ENCODE measurements around the gene FAM43B.

DNA sequence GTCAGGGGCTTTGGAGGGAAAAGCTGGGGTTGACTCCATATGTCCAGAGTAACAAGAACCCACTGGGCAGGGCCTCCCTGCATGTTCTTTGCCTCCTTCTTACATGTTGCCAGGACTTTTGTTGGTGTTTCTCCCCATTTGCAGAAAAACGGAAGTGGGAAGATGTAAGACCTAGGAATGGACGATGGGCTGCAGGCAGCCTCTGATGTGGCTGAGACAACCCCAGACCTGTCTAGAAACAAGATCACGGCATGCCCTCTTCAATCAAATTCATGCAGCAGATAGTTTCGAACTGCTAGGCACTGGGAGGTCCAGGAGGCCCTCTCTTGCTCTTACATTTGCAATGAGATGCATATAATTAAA lies 3.4 kb downstream of the FAM43B start:
- no peak for TF ChIP-seq ZBTB44 (tag by site-specific recombination; IDR thresholded peaks at IDR 0.05)
- TF ChIP-seq ZNF175 (tag by site-specific recombination; IDR thresholded peaks at IDR 0.05), result no peak
- no peak for TF ChIP-seq ZNF513 (tag by site-specific recombination; IDR thresholded peaks at IDR 0.05)
- TF ChIP-seq, protein P1, sequence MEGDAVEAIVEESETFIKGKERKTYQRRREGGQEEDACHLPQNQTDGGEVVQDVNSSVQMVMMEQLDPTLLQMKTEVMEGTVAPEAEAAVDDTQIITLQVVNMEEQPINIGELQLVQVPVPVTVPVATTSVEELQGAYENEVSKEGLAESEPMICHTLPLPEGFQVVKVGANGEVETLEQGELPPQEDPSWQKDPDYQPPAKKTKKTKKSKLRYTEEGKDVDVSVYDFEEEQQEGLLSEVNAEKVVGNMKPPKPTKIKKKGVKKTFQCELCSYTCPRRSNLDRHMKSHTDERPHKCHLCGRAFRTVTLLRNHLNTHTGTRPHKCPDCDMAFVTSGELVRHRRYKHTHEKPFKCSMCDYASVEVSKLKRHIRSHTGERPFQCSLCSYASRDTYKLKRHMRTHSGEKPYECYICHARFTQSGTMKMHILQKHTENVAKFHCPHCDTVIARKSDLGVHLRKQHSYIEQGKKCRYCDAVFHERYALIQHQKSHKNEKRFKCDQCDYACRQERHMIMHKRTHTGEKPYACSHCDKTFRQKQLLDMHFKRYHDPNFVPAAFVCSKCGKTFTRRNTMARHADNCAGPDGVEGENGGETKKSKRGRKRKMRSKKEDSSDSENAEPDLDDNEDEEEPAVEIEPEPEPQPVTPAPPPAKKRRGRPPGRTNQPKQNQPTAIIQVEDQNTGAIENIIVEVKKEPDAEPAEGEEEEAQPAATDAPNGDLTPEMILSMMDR (tag by site-specific recombination; IDR thresholded peaks at IDR 0.05), result no peak
- TF ChIP-seq, protein P2, sequence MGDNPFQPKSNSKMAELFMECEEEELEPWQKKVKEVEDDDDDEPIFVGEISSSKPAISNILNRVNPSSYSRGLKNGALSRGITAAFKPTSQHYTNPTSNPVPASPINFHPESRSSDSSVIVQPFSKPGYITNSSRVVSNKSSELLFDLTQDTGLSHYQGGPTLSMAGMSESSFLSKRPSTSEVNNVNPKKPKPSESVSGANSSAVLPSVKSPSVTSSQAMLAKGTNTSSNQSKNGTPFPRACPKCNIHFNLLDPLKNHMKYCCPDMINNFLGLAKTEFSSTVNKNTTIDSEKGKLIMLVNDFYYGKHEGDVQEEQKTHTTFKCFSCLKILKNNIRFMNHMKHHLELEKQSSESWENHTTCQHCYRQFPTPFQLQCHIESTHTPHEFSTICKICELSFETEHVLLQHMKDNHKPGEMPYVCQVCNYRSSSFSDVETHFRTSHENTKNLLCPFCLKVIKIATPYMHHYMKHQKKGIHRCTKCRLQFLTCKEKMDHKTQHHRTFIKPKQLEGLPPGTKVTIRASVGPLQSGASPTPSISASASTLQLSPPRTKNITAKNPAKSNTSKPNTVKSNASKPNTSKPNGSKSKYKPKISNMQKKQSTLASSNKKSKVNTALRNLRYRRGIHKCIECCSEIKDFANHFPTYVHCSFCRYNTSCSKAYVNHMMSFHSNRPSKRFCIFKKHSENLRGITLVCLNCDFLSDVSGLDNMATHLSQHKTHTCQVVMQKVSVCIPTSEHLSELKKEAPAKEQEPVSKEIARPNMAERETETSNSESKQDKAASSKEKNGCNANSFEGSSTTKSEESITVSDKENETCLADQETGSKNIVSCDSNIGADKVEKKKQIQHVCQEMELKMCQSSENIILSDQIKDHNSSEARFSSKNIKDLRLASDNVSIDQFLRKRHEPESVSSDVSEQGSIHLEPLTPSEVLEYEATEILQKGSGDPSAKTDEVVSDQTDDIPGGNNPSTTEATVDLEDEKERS (tag by site-specific recombination; IDR thresholded peaks at IDR 0.05), result no peak
